HG02870 (cell line): Measurements from ENCODE around the gene TRIM66.

Experiments used
- ATAC-seq: cut with Tn5 transposase; IDR thresholded peaks from one replicate; pipeline ENCODE4 v1.9.1; 2021; ENCODE audit warnings: mild to moderate bottlenecking, moderate library complexity; ENCODE audit not compliant: unreplicated experiment

The TRIM66 gene

GRCh38 chr11:8715501-8715900 is 33.0 kb upstream of the TRIM66 start:
- ATAC-seq = no peak

- no peak for ATAC-seq
Observed at GRCh38 chr11:8714622-8715225, 32.3 kb upstream of the TRIM66 start.

DNA sequence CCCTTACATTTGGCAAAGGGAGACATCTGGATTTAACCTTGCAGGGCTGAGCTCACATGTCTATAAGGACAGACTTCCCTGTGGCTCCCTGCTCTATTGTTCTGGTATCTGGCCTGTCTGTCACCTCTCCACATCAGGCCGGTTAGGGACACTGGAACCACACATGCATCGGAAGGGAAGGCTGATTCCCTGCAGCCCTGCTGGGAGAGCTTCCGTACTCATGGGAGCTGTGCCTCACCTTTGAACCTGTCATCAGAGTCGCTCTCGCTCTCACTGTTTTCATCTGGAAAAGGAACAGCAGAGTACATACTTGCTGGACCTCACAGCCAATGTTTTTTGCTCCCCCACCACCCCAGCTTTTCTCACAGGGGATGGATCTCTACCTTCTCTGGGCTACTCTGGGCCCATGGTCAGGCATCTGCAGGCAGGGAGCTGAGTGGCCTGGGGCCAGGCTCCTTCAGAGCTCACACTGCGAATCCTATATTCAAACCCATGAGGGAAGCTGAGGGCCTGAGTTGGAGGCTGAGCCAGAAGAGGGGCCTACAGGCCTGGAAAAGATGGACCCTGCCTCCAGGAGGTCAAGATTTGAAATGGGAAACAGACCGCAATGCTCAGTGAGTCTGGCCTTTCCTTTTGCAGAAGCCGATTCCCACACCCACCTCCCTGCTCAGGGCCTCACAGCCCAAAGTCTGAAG is 31.4 kb upstream of the TRIM66 start:
- no peak for ATAC-seq

DNA sequence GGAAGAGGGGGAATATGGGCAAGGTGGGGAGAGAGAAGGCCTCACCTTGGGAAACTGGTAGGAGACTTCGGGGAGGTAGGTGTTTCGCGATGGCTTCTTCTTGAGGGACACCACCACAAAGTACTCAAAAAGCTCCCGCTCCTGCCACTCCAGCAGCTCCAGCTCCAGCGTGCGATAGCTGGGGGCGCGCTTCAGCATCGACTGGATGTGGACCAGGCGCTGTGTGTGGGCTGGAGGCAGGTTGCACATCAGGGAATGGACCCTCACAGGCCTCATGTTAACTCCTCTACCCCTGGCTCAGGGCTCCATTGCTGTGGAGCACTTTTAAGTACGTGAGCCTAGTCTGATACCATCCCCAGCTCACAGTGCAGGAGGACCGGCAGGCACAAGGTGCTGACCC is 30.0 kb upstream of the TRIM66 start:
- no peak for ATAC-seq

- no peak for ATAC-seq
Observed at GRCh38 chr11:8711895-8712442, 29.5 kb upstream of the TRIM66 start.

GRCh38 chr11:8709777-8710176 is 27.3 kb upstream of the TRIM66 start:
- no peak for ATAC-seq

- ATAC-seq = no peak
Observed at GRCh38 chr11:8709002-8709672, 26.7 kb upstream of the TRIM66 start.

DNA sequence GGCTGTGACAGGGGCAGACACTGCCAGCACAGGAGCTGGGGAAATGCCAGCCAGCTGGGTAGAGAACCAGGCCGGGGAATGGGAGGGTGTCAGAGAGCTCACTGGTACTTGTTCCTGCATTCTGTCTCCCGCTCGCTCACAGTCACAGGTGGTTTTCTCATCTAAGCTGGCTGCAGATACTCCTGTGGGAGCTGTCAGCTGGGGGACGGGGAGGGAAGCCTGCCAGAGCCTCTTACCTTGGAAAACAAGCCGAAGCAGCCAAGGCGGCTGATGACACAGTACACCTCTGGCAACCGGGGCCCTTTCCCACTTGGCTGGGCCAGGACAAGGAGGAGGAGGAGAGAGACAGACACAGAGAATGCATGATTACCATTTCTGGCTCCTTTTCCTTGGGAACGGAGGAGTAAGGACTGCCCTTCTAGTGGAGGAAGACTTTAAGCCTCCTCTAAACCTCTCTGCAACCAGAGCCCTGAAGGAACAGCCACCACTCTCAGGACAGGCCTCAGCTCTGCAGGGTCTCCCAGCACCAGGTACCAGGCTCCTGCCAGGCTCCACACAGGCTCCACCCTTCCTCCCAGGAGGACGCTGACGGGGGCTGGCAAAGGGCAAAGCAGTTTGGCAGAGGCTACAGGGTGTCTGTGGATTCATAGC is 25.2 kb upstream of the TRIM66 start:
- no peak for ATAC-seq

GRCh38 chr11:8706673-8707432 is 24.4 kb upstream of the TRIM66 start:
- ATAC-seq = no peak

- no peak for ATAC-seq
Observed at GRCh38 chr11:8705146-8705545, 22.7 kb upstream of the TRIM66 start.

DNA sequence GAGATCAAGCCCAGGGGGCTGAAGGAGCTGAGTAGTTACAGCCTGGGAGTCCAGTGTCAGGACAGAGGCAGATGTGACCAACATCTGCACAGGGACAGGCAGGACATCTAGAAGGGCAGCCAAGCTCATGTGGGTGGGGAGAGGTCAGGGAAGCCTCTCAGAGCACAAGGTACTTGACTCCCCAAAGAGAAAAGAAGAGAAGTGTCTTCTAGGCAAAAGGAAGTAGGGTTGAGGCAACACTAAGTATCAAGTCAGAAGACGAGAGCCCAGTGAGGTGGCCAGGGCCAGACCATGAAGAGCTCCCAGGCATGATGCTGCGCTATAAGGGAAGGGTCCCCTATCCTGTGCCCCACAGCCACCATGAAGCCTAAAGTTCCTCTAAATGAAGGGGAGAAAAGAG is 21.7 kb upstream of the TRIM66 start:
- no peak for ATAC-seq

DNA sequence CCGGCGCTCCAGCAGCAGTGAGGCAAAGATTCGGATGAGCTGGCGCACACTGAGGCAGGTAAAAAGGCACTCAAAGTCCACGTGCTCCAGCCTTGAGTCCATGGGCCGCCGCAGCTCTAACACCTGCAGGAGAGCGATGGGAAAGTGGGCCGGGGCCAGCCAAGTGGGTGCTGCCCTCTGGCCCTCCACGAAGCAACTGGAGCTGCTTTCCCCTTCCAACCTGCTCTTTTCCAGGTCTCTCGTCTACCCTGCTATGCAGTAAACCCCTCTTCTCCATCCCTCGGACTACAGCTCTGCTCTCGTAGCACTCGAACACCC is 20.1 kb upstream of the TRIM66 start:
- no peak for ATAC-seq

- ATAC-seq = no peak
Observed at GRCh38 chr11:8701891-8702597, 19.6 kb upstream of the TRIM66 start.

DNA sequence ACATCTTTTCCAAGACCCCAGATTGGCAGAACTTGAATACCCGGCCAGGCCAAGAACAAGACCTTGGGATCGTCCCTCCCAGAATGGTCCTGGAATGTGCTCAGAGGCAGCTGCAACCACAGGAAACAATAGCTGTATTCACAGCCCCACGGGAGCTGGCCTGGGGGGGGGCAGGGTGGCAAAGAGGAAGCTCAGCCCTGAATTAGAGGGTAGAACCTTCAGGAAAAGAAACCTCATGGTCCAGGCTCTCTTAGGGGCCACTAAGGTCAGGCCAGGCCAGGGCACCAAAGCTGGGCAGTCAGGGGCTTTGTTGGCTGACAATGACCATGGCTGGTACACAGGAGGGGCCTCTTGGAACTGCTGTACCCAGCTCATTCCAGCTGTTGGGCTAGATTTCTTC is 17.4 kb upstream of the TRIM66 start:
- no peak for ATAC-seq

DNA sequence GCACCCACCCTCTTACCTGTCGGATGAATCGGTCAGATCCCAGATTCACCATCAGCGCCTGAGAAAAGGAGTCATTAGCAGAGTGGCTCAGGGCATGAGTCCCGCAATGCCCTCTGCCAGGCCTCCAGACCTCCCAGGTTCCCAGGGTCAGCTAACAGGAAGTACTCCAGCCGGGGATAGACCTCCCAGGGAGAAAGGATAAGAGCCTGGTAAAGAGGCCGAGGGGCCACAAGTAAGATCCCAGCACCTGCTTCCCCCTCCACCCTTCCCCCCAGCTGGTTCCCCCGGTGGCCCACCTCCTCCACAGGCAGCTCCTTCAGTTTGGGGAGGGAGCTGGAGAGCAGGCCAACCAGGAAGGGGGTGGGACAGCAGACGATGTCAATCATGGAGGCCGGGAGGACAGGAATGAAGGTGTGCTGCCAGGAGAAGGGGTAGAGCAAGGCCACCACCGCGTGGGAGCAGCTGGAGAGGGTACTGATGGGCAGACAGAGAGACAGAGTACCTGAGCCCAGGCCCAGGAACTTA is 16.5 kb upstream of the TRIM66 start:
- no peak for ATAC-seq

- no peak for ATAC-seq
Observed at GRCh38 chr11:8698379-8698851, 15.9 kb upstream of the TRIM66 start.

GRCh38 chr11:8697054-8697453 is 14.6 kb upstream of the TRIM66 start:
- no peak for ATAC-seq

GRCh38 chr11:8694137-8694536 is 11.7 kb upstream of the TRIM66 start:
- no peak for ATAC-seq

DNA sequence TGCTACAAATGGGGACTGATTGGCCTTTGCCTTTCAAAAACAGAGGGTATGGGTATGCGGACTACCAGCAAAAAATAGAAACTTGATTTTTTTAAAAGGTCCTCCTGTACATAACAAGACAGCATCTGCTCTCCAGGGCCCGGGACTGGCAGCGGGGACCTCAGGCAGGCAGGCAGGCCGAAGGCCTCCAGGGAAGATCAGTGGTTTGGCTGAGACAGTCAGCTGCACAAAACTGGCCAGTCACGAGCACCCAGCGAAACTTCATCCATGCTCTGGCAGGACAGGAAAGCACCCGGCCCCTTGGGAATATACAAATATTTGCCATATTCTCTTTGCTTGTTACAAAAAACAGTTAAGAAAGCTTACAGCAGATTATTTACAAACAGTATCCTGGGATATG is 11.1 kb upstream of the TRIM66 start:
- no peak for ATAC-seq

DNA sequence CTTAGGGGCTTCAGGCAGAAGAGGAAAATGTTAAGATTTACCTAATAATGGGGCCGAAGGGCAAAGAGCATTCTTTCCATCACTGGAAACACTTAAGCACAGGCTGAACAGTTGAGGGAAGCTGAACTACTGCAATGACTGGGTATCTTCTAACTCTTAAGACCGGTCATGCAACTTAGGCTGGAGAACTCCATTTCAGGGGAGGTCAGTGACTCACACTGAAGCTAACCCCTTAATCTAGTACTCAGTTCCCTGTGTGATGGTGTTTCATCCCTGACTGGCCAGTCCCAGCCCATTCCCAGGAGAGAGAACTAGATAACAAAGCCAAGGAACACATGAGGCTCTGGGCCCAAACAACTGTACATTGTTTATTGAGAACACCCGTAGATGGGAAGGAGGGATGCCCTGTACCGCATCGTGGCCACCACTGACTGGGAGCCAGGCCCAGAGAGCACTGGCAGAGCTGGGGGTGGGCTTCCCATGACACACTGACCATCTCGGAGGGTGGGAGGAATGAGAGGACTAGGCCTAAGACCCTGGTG is 10.6 kb upstream of the TRIM66 start:
- ATAC-seq = no peak
